HL-60 (cell line): ENCODE measurements around the gene FNDC1.

Source experiments
- DNase-seq, 2 experiments: peaks; one replicate each; pipeline ENCODE4 v3.0.0-alpha.2; 2010 to 2020; ENCODE audit warnings: low read depth in 1 of 2, low spot score in 1 of 2
- H3K27ac ChIP-seq: fragments of 250-450 bp; sonication (Bioruptor Pico); replicated peaks from 2 replicates; pipeline ENCODE4 v1.5.1; 2020; ENCODE audit warnings: mild to moderate bottlenecking, moderate library complexity
- H3K27me3 ChIP-seq: fragments of 250-450 bp; sonication (Bioruptor Pico); 2 replicates; pipeline ENCODE4 v1.5.1; 2021; ENCODE audit warnings: mild to moderate bottlenecking, moderate library complexity; ENCODE audit not compliant: insufficient read depth, poor library complexity, severe bottlenecking
- H3K4me3 ChIP-seq: replicated peaks from 2 replicates; pipeline ENCODE4 v1.5.1; 2011; ENCODE audit warnings: mild to moderate bottlenecking, control low read depth, low read length; ENCODE audit not compliant: insufficient read depth
- CTCF ChIP-seq: IDR thresholded peaks from one replicate; pipeline ENCODE4 v1.5.1; 2011; ENCODE audit warnings: low read length, control low read depth, inconsistent platforms; ENCODE audit not compliant: insufficient read depth
- GABPA ChIP-seq: IDR thresholded peaks from 2 replicates; pipeline ENCODE4 v1.6.1; 2012; ENCODE audit warnings: low read depth
- POLR2AphosphoS5 ChIP-seq: IDR thresholded peaks from 2 replicates; pipeline ENCODE4 v1.6.1; 2012; ENCODE audit warnings: low read depth
- SPI1 ChIP-seq: IDR thresholded peaks from 2 replicates; pipeline ENCODE4 v1.6.1; 2012; ENCODE audit warnings: low read depth, mild to moderate bottlenecking, borderline replicate concordance
- TF ChIP-seq, protein P1 (sequence below): IDR thresholded peaks from 2 replicates; pipeline ENCODE4 v1.6.1; 2012; ENCODE audit warnings: low read depth; ENCODE audit not compliant: insufficient replicate concordance

The FNDC1 gene

GRCh38 chr6:159156089-159156488, 13.1 kb upstream of the FNDC1 start:
- DNase-seq: no peak
- Histone ChIP-seq H3K4me3 (no peak overlapping the region), H3K27me3 (no peaks in the 10 kb centered on the region), H3K27ac (no peak overlapping the region)
- no peak for TF ChIP-seq GABPA

GRCh38 chr6:159157431-159157830, 11.8 kb upstream of the FNDC1 start:
- no peak for DNase-seq
- Histone ChIP-seq H3K27ac (no peak overlapping the region), H3K4me3 (no peak overlapping the region), H3K27me3 (no peaks in the 10 kb centered on the region)
- TF ChIP-seq GABPA (no peak), CTCF (no peak), SPI1 (no peak), POLR2AphosphoS5 (no peak)
- TF ChIP-seq, protein P1, sequence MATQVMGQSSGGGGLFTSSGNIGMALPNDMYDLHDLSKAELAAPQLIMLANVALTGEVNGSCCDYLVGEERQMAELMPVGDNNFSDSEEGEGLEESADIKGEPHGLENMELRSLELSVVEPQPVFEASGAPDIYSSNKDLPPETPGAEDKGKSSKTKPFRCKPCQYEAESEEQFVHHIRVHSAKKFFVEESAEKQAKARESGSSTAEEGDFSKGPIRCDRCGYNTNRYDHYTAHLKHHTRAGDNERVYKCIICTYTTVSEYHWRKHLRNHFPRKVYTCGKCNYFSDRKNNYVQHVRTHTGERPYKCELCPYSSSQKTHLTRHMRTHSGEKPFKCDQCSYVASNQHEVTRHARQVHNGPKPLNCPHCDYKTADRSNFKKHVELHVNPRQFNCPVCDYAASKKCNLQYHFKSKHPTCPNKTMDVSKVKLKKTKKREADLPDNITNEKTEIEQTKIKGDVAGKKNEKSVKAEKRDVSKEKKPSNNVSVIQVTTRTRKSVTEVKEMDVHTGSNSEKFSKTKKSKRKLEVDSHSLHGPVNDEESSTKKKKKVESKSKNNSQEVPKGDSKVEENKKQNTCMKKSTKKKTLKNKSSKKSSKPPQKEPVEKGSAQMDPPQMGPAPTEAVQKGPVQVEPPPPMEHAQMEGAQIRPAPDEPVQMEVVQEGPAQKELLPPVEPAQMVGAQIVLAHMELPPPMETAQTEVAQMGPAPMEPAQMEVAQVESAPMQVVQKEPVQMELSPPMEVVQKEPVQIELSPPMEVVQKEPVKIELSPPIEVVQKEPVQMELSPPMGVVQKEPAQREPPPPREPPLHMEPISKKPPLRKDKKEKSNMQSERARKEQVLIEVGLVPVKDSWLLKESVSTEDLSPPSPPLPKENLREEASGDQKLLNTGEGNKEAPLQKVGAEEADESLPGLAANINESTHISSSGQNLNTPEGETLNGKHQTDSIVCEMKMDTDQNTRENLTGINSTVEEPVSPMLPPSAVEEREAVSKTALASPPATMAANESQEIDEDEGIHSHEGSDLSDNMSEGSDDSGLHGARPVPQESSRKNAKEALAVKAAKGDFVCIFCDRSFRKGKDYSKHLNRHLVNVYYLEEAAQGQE: no peak

DNA sequence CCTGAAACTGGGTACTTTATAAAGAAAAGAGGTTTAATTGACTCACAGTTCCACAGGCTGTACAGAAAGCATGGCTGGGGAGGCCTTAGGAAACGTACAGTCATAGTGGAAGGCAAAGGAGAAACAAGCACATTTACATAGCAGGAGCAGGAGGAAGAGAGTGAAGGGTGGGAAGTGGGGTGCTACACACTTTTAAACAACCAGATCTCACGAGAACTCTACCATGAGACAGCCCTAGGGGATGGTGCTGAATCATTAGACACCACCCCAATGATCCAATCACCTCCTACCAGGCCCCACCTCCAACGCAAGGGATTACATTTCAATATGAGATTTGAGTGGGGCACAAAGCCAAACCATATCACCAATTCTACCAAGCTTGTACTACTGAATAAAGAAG, 7.4 kb upstream of the FNDC1 start:
- no peak overlapping the region for H3K27ac ChIP-seq
- peaks cover 25% of the 10 kb centered on the region for H3K27me3 ChIP-seq
- H3K4me3 ChIP-seq: no peak overlapping the region
- no peak for DNase-seq
- no peak for TF ChIP-seq SPI1
- no peak for TF ChIP-seq CTCF
- TF ChIP-seq, protein P1: no peak
- no peak for TF ChIP-seq POLR2AphosphoS5
- no peak for TF ChIP-seq GABPA

- TF ChIP-seq CTCF (no peak), GABPA (no peak), POLR2AphosphoS5 (no peak)
- Histone ChIP-seq H3K27me3 (peaks cover 45% of the 10 kb centered on the region), H3K27ac (no peak overlapping the region), H3K4me3 (no peak overlapping the region)
- no peak for DNase-seq
Observed at GRCh38 chr6:159163901-159164370, 5.3 kb upstream of the FNDC1 start.
